Skeletal muscle cell (primary cell): ENCODE measurements around the gene MRPL32.
A peak's percentile ranks its signal among the peaks of the same experiment; 100 is the strongest.

Experiments used
- DNase-seq: peaks from one replicate; pipeline ENCODE4 v3.0.0-alpha.2; 2010; ENCODE audit warnings: low read depth
- H3K4me3 ChIP-seq: 2 replicates; pipeline ENCODE4 v1.5.1; 2011; ENCODE audit warnings: low read depth, mild to moderate bottlenecking, control low read depth, low read length, moderate library complexity

The MRPL32 gene

GRCh38 chr7:42924223-42924838 is 7.8 kb upstream of the MRPL32 start:
- no peak overlapping the region for H3K4me3 ChIP-seq
- DNase-seq, result no peak

- no peak for DNase-seq
- no peak overlapping the region for H3K4me3 ChIP-seq
These were observed 6.5 kb upstream of the MRPL32 start for GRCh38 chr7:42925630-42926029.

GRCh38 chr7:42926204-42926603 is 6.0 kb upstream of the MRPL32 start:
- no peak overlapping the region for H3K4me3 ChIP-seq
- DNase-seq, result no peak

GRCh38 chr7:42928754-42929153 is 3.4 kb upstream of the MRPL32 start:
- DNase-seq, result no peak
- no peak overlapping the region for H3K4me3 ChIP-seq

- H3K4me3 ChIP-seq, result no peak overlapping the region
- DNase-seq, result no peak
These were observed 2.7 kb upstream of the MRPL32 start for GRCh38 chr7:42929449-42929848.

GRCh38 chr7:42930889-42931288 is 1.3 kb upstream of the MRPL32 start:
- H3K4me3 ChIP-seq, result peak overlapping the region; percentile 99
- DNase-seq, result no peak

- DNase-seq, result no peak
These were observed 736 bp upstream of the MRPL32 start for GRCh38 chr7:42931447-42931833.

GRCh38 chr7:42932811-42933591 is 825 bp downstream of the MRPL32 start:
- H3K4me3 ChIP-seq, result peak overlapping the region; percentile 99
- DNase-seq, result no peak

More at GRCh38 chr7:42931447-42931833, 736 bp upstream of the MRPL32 start:
- H3K4me3 ChIP-seq, result peak overlapping the region; percentile 99

GRCh38 chr7:42934291-42934690 is 2.1 kb downstream of the MRPL32 start:
- no peak overlapping the region for H3K4me3 ChIP-seq
- DNase-seq, result no peak

GRCh38 chr7:42935861-42936260 is 3.7 kb downstream of the MRPL32 start:
- no peak for DNase-seq
- H3K4me3 ChIP-seq, result no peak overlapping the region

- no peak for DNase-seq
These were observed 7.5 kb downstream of the MRPL32 start for GRCh38 chr7:42939457-42940240.

GRCh38 chr7:42940985-42941847 is 9.0 kb downstream of the MRPL32 start:
- DNase-seq, result no peak
- no peak overlapping the region for H3K4me3 ChIP-seq

More at GRCh38 chr7:42939457-42940240, 7.5 kb downstream of the MRPL32 start:
- H3K4me3 ChIP-seq, result no peak overlapping the region

- H3K4me3 ChIP-seq, result no peak overlapping the region
- no peak for DNase-seq
These were observed 13.8 kb downstream of the MRPL32 start for GRCh38 chr7:42945821-42946626.

- DNase-seq, result no peak
- no peak overlapping the region for H3K4me3 ChIP-seq
These were observed 14.4 kb downstream of the MRPL32 start for GRCh38 chr7:42946627-42946950.

GRCh38 chr7:42947521-42947920 is 15.3 kb downstream of the MRPL32 start:
- no peak for DNase-seq
- H3K4me3 ChIP-seq, result no peak overlapping the region

GRCh38 chr7:42950417-42950816 is 18.2 kb downstream of the MRPL32 start:
- no peak overlapping the region for H3K4me3 ChIP-seq

GRCh38 chr7:42952328-42952727 is 20.2 kb downstream of the MRPL32 start:
- no peak overlapping the region for H3K4me3 ChIP-seq
- no peak for DNase-seq

More at GRCh38 chr7:42950417-42950816, 18.2 kb downstream of the MRPL32 start:
- DNase-seq, result no peak

- H3K4me3 ChIP-seq, result no peak overlapping the region
- DNase-seq, result no peak
These were observed 21.8 kb downstream of the MRPL32 start for GRCh38 chr7:42953994-42954393.

GRCh38 chr7:42956062-42956461 is 23.9 kb downstream of the MRPL32 start:
- no peak overlapping the region for H3K4me3 ChIP-seq
- no peak for DNase-seq
